LHCN-M2 (cell line): ENCODE measurements around the gene PTGES2. TPM values are rescaled to one million over a fixed set of nuclear protein-coding genes. Genes with fewer than 3 reads are reported as not detected.
A peak's percentile ranks its signal among the peaks of the same experiment; 100 is the strongest.
"Not testable (repeated sequence)": the region's sequence is repeated elsewhere in the genome, so short reads cannot be mapped to it uniquely, and the experiment has no call there.

Experiments used
- DNase-seq: peaks from one replicate; pipeline ENCODE4 v3.0.0-alpha.2; 2012; ENCODE audit warnings: low read depth
- total RNA-seq: library from RNA; depleted of rRNA; stranded (reverse); fragments of >200 nt; gene quantifications from 2 replicates; pipeline ENCODE4 v1.2.3, GENCODE V29; 2014

Gene PTGES2
- total RNA-seq, 1 experiment from 2014 or later = 62.8 TPM

- peak; percentile 71 for DNase-seq
These were observed 9.6 kb upstream of the PTGES2 start for GRCh38 chr9:128136816-128137793.

- not testable (repeated sequence) for DNase-seq
These were observed 8.0 kb upstream of the PTGES2 start for GRCh38 chr9:128135561-128135960.

- DNase-seq = not testable (repeated sequence)
These were observed 4.6 kb upstream of the PTGES2 start for GRCh38 chr9:128132139-128132538.

GRCh38 chr9:128131346-128131745, 3.8 kb upstream of the PTGES2 start:
- DNase-seq = not testable (repeated sequence)

GRCh38 chr9:128130651-128131050, 3.1 kb upstream of the PTGES2 start:
- DNase-seq = not testable (repeated sequence)

- not testable (repeated sequence) for DNase-seq
These were observed 2.6 kb upstream of the PTGES2 start for GRCh38 chr9:128129976-128130590.

GRCh38 chr9:128128836-128129590, 1.5 kb upstream of the PTGES2 start:
- DNase-seq = no peak

- peak; percentile 88 for DNase-seq
These were observed 684 bp upstream of the PTGES2 start for GRCh38 chr9:128127990-128128835.

- DNase-seq = no peak
These were observed 1.8 kb downstream of the PTGES2 start for GRCh38 chr9:128125580-128126354.

- DNase-seq = no peak
These were observed 2.5 kb downstream of the PTGES2 start for GRCh38 chr9:128124873-128125579.

GRCh38 chr9:128124451-128124850, 3.1 kb downstream of the PTGES2 start:
- no peak for DNase-seq

GRCh38 chr9:128123451-128124080, 4.0 kb downstream of the PTGES2 start:
- DNase-seq = no peak

- DNase-seq = no peak
These were observed 4.7 kb downstream of the PTGES2 start for GRCh38 chr9:128122809-128123175.

GRCh38 chr9:128121924-128122808, 5.4 kb downstream of the PTGES2 start:
- no peak for DNase-seq

- no peak for DNase-seq
These were observed 6.1 kb downstream of the PTGES2 start for GRCh38 chr9:128121466-128121810.

- no peak for DNase-seq
These were observed 6.6 kb downstream of the PTGES2 start for GRCh38 chr9:128120741-128121465.

- no peak for DNase-seq
These were observed 7.3 kb downstream of the PTGES2 start for GRCh38 chr9:128120061-128120740.
